Heart right ventricle (tissue), 16 donors: ENCODE results near the gene FAM136A. TPM values are rescaled to one million over a fixed set of nuclear protein-coding genes. Genes with fewer than 3 reads are reported as not detected.

Experiments
- ATAC-seq, 8 donors: fragments of 200-7000 bp; cut with Tn5 transposase; one replicate each; pipeline ENCODE4 v1.9.1; 2020; ENCODE audit warnings: mild to moderate bottlenecking in 8 of 8, moderate library complexity in 8 of 8, moderate number of reproducible peaks in 1 of 8
- DNase-seq, 2 donors: peaks; one replicate each; pipeline ENCODE4 v3.0.0-alpha.2; 2020
- H3K27ac ChIP-seq, 10 donors: fragments of 200-600 bp; sonication (generic) in 2 of 10; one replicate each; pipeline versions ENCODE4 v1.5.0 to v1.8.0; 2020 to 2022; ENCODE audit warnings: mild to moderate bottlenecking in 3 of 10
- H3K27me3 ChIP-seq, 7 donors: fragments of 200-600 bp; one replicate each; pipeline ENCODE4 v1.8.0; 2021 to 2022; ENCODE audit warnings: mild to moderate bottlenecking in 2 of 7
- H3K36me3 ChIP-seq, 9 donors: fragments of 200-600 bp; sonication (generic) in 1 of 9; one replicate each; pipeline versions ENCODE4 v1.5.0 to v1.8.0; 2020 to 2022; ENCODE audit warnings: mild to moderate bottlenecking in 2 of 9
- H3K4me1 ChIP-seq, 9 donors: fragments of 200-600 bp; sonication (generic) in 1 of 9; one replicate each; pipeline versions ENCODE4 v1.5.0 to v1.8.0; 2020 to 2022; ENCODE audit warnings: mild to moderate bottlenecking in 4 of 9
- H3K4me3 ChIP-seq, 10 donors: fragments of 200-600 bp; sonication (generic) in 2 of 10; one replicate each; pipeline versions ENCODE4 v1.5.0 to v1.8.0; 2020 to 2022; ENCODE audit warnings: mild to moderate bottlenecking in 7 of 10, moderate library complexity in 2 of 10
- H3K9me3 ChIP-seq, 11 donors: fragments of 200-600 bp in 10 of 11; sonication (generic) in 2 of 11; one replicate each; pipeline versions ENCODE4 v1.5.0 to v1.8.0; 2013 to 2022; ENCODE audit warnings: mild to moderate bottlenecking in 2 of 11, control low read depth in 1 of 11, moderate library complexity in 1 of 11
- CTCF ChIP-seq, 9 donors: fragments of 200-600 bp; sonication (generic) in 2 of 9; IDR thresholded peaks; one replicate each; pipeline versions ENCODE4 v1.5.0 to v1.8.0; 2021 to 2022; ENCODE audit warnings: antibody characterized with exemption in 9 of 9, mild to moderate bottlenecking in 5 of 9, moderate library complexity in 1 of 9
- WGBS, 2 donors: extraction: QIAGEN DNeasy Blood & Tissue Kit; methylation state at CpG; one replicate each; pipeline ENCODE4 v1.1.7; 2013; ENCODE audit warnings: inconsistent platforms in 1 of 2; 5-methylcytosine and 5-hydroxymethylcytosine counted together
- intact Hi-C, 10 donors: fragments of 100-400 bp; cut with DNase I; formaldehyde crosslinking; loops; one replicate each; pipeline versions ENCODE4 v1.11.1 to v1.14.2; 2022
- polyA plus RNA-seq, 2 donors: library from polyadenylated mRNA; stranded (reverse); fragments of 200-250 nt; gene quantifications; one replicate each; pipeline ENCODE4 v1.2.3, GENCODE V29; 2013
- total RNA-seq, 10 donors: library from RNA; stranded (reverse); fragmentation: NEBNext Ultra II Directional in 3 of 10; extraction: Animal tissue kit (Norgen Biotek cat#: 25700) in 3 of 10; gene quantifications; one replicate each; pipeline versions ENCODE4 v1.2.1 to v1.2.4, GENCODE V29; 2021 to 2023
- donor health status: Arrhythmogenic right ventricular cardiomyopathy.
- donor health status: ischemic (EF 13 %, LVEDD 7.1; RV severe dilation, severe dysfunction).
- donor health status: healthy with polysubstance abuse.
- donor health status: DM: no; HTN: yes; CAD: no.
- donor health status: DM: no; HTN: no; CAD: no.
- donor health status: ischemic (EF 25% LVEDD 6.9; RV normal size, moderate dysfunction).
- donor health status: ischemic (EF 25% LVEDD 5.7; RV mildly dilated, moderate dysfunction).
- donor health status: healthy.
- donor health status: DM: yes; HTN: yes; CAD: no.
- donor health status: Ischemic cardiomyopathy.
- donor health status: ischemic (EF 35%, LVEDD 5.7; RV mildly dilated, moderate dysfunction).
- donor health status: nonischemic (EF 11% LVEDD 7.7; RV severe dilation, severe dysfunction).
- donor health status: DM: yes; HTN: yes; CAD: no.
- donor health status: PGD.
- donor health status: ischemic (EF 29% LVEDD 5.4; RV normal size, mild dysfunction).
- donor health status: nonischemic (EF 23%, LVEDD 6.1; RV moderate dilation, normal function).

FAM136A gene
- total and polyA plus RNA-seq, 12 donors: 17.6 to 29.2 (median 21.0) TPM

DNA sequence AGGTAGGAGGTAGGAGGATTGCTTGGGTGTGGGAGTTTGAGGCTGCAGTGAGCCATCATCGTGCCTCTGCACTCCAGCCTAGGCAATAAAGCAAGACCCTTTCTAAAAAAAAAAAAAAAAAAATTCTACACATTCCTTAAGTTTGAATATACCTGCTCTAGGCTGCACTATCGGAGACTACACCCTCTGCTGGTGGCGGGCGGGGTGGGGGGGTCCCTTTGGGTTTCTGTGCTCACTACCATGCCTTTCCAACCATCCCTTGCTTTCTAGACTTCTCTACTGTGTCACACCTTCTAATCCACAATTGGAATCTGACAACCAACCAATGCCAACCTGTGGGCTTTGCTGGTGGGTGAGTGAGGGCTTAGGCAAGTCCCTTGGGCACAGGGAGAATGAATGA, 34.7 kb upstream of the FAM136A start:
- intact Hi-C loops: no loop called here
- ATAC-seq (no peak), DNase-seq (no peak)
- no peak for TF ChIP-seq CTCF (IDR thresholded peaks at IDR 0.05)
- H3K27ac ChIP-seq: no peak overlapping the region
- no peaks in the 10 kb centered on the region for H3K36me3 ChIP-seq
- 81 to 82% methylated on average over 4 of the region's 4 CpGs for WGBS, 2 donors
- H3K4me1 ChIP-seq: no peaks in the 10 kb centered on the region
- no peak overlapping the region for H3K4me3 ChIP-seq
- H3K27me3 ChIP-seq: peaks cover 0 to 22% (median 6%) of the 10 kb centered on the region in 7 donors
- H3K9me3 ChIP-seq: no peaks in the 10 kb centered on the region

DNA sequence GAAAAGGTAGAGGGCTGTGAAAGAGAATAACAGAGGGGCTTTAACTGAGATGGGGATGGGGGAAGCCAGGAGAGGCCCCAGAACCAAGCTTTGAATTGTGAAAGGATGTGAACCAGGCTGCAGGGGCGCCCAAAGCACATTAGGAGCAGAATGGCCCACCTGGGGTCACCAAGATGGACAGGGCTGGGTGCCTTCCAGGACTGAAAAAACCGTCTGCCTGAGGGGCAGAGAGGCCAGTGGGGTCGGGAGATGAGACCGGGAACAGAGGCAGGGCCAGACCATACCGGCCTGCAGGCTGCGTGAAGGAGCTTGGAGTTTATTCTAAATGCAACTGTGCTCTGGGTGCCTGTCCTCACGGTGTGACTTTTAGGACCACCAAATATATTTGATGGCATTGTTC, 29.1 kb upstream of the FAM136A start:
- WGBS, 2 donors: 74 to 80% methylated on average over 7 of the region's 7 CpGs
- no peaks in the 10 kb centered on the region for H3K4me1 ChIP-seq
- intact Hi-C loops: no loop called here
- TF ChIP-seq CTCF (IDR thresholded peaks at IDR 0.05): no peak
- H3K4me3 ChIP-seq: no peak overlapping the region
- no peaks in the 10 kb centered on the region for H3K9me3 ChIP-seq
- no peak for DNase-seq
- H3K27me3 ChIP-seq: peaks cover 0 to 15% (median 0%) of the 10 kb centered on the region in 7 donors
- H3K27ac ChIP-seq: no peak overlapping the region
- no peak for ATAC-seq
- no peaks in the 10 kb centered on the region for H3K36me3 ChIP-seq

GRCh38 chr2:70330476-70330875, 28.6 kb upstream of the FAM136A start:
- intact Hi-C loops: no loop called here
- Histone ChIP-seq H3K36me3 (no peaks in the 10 kb centered on the region), H3K4me1 (no peaks in the 10 kb centered on the region), H3K9me3 (no peaks in the 10 kb centered on the region), H3K27me3 (peaks cover 0 to 10% (median 0%) of the 10 kb centered on the region in 7 donors), H3K27ac (no peak overlapping the region), H3K4me3 (no peak overlapping the region)
- no peak for DNase-seq
- TF ChIP-seq CTCF (IDR thresholded peaks at IDR 0.05): no peak
- ATAC-seq: no peak
- WGBS, 2 donors: 83 to 86% methylated on average over 3 of the region's 3 CpGs

GRCh38 chr2:70328921-70329561, 27.2 kb upstream of the FAM136A start:
- WGBS, 2 donors: 52 to 59% methylated on average over 6 of the region's 6 CpGs
- Histone ChIP-seq H3K27ac (no peak overlapping the region), H3K4me3 (no peak overlapping the region)

More at GRCh38 chr2:70328921-70329561, 27.2 kb upstream of the FAM136A start:
- ATAC-seq (peak in 1 of 8 donors; percentile 42), DNase-seq (no peak)
- Histone ChIP-seq H3K9me3 (no peaks in the 10 kb centered on the region), H3K4me1 (no peaks in the 10 kb centered on the region), H3K27me3 (peaks cover 0 to 10% (median 0%) of the 10 kb centered on the region in 7 donors), H3K36me3 (no peaks in the 10 kb centered on the region)
- intact Hi-C loops: no loop called here
- TF ChIP-seq CTCF (IDR thresholded peaks at IDR 0.05): no peak
